ENCODE measurements around the gene RPL26.
"Not testable (repeated sequence)": the region's sequence is repeated elsewhere in the genome, so short reads cannot be mapped to it uniquely, and the experiment has no call there.

RPL26 gene

GRCh38 chr17:8362651-8363332, 20.2 kb downstream of the RPL26 start:
- no peak for DNase-seq

DNA sequence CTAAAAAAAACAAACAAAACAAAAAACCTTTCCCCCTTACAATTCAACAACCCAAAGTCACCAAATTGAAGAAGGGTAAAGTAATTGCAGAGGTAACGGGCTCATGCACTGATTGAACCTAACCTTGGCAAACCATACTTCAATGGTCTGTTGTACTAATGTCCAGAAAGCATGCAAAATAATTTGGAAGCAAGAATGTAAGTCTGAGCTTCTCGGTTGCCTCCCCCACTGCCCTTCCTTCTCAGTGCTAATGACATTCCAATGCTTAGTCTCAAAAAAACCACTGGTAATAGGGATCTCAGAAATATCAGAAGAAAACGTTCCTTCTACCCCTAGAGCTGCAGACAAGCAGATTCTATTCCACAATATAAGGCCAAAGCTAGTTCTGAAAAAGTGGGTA, 22.2 kb downstream of the RPL26 start:
- DNase-seq, result no peak

- DNase-seq, result no peak
These were observed 22.7 kb downstream of the RPL26 start for GRCh38 chr17:8360260-8360659.

- DNase-seq, result no peak
These were observed 23.2 kb downstream of the RPL26 start for GRCh38 chr17:8359769-8360168.

- no peak for DNase-seq
These were observed 25.1 kb downstream of the RPL26 start for GRCh38 chr17:8357910-8358309.

GRCh38 chr17:8354236-8354635, 28.8 kb downstream of the RPL26 start:
- no peak for DNase-seq

DNA sequence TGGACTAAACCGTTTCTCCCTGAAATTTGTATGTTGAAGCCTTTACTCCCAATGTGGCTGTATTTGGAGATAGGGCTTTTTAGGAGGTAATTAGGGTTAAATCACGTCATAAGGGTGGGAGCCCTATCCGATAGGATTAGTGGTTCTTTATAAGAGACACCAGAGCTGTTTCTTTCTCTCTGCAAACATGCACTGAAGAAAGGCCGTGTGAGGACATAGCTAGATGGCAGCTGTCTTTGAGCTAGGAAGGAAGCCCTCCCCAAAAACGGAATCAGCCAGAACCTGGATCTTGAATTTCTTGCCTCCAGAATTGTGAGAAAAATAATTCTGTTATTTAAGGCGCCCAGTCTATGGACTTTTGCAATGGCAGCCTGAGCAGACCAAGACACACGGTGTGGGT, 29.3 kb downstream of the RPL26 start:
- no peak for DNase-seq

DNA sequence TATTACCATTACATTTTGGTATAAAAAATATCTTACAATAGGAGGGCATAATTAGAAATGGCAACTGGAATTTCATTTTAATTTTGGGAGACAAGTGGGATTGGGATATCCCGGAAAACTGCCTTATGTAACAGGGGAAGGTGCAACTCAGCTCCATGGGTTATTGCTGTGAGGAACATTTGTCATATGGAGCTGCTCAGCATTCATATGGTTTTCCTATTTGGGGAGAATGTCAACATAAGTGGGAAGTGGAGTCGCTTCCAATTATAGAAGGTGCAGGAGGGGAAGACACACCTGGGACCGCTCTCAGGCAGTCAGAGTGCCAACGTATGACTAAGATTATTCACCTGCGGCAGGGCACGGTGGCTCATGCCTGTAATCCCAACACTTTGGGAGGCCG, 32.7 kb downstream of the RPL26 start:
- no peak for DNase-seq

DNA sequence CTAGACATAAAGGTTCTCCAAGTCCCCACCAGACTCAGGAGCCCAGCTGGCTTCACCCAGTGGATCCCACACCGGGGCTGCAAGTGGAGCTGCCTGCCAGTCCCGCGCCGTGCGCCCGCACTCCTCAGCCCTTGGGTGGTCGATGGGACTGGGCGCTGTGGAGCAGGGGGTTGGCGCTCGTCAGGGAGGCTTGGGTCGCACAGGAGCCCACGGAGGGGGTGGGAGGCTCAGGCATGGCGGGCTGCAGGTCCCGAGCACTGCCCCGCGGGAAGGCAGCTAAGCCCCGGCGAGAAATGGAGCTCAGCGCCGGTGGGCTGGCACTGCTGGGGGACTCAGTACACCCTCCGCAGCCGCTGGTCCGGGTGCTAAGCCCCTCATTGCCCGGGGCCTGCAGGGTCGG, 36.0 kb downstream of the RPL26 start:
- DNase-seq, result not testable (repeated sequence)

- DNase-seq, result no peak
These were observed 36.9 kb downstream of the RPL26 start for GRCh38 chr17:8345951-8346665.

- DNase-seq, result no peak
These were observed 37.8 kb downstream of the RPL26 start for GRCh38 chr17:8345052-8345690.

- DNase-seq, result no peak
These were observed 41.5 kb downstream of the RPL26 start for GRCh38 chr17:8341456-8341855.

GRCh38 chr17:8339540-8339939, 43.5 kb downstream of the RPL26 start, which contains the start of gene ODF4:
ODF4 (plus strand) TSS chr17:8339840; CDS start chr17:8340052, 212 bp downstream.
- DNase-seq, result no peak

- no peak for DNase-seq
These were observed 44.2 kb downstream of the RPL26 start for GRCh38 chr17:8338753-8339140.

DNA sequence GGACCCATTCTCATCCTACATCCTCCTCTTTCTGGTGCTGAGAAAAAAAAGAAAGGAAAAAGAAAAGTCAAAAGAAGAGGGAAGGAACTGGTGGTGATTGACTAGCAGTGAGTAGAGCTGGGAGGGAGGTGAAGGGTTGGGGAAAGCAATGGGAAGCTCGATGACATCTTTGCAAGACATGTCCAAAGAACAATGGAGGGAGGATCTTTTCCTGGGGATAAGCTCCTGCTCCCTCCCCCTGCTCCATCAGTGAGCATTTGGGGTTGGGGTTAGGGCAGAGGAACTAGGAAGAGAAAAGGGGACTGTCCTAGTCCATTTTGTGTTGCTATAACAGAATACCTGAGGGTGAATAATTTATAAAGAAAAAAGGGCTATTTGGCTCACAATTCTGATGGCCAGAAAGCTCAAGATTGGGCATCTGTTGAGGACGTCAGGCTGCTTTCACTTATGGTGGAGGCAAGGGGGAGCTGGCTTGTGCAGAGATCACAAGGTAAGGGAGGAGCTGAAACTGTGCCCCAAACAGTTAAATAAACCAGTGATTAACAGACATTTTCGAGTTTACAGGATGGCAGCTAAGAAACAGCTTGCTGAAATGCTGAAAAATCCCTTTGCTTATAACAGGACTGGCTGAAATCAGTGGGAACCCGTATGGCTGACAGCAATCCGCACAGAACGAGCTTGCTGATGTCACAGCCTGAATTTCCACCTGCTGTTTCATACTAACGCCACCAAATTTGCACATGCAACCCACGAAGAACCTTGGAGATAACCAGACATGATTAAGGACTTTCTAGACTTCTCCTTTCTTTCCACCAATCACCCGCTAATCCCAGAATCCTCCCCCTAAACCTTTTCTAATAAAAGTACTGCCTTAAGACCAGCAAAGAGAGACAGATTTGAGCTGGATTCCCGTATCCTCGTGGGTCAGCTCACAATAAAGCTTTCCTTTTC, 44.9 kb downstream of the RPL26 start:
- DNase-seq, result no peak

GRCh38 chr17:8333281-8333680, 49.7 kb downstream of the RPL26 start:
- no peak for DNase-seq

DNA sequence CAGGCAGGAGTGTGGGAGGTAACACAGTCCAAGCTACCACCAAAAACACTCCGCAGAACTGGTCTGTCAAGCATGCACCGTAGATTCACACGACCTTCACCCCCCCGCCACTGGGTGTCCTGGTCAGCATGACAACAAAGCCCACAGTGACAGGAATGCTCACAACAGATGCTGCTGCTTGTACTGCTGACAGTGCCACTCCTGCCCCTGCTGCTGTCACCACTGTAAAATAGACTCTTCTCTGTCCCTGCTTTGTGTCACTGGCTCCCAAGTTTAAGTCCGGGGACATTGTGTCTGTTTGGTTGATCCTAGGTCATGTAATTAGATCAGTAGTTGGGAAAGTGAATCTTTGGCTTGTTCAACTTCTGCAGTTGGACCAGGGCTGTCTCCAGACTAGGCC, 50.3 kb downstream of the RPL26 start:
- no peak for DNase-seq

DNA sequence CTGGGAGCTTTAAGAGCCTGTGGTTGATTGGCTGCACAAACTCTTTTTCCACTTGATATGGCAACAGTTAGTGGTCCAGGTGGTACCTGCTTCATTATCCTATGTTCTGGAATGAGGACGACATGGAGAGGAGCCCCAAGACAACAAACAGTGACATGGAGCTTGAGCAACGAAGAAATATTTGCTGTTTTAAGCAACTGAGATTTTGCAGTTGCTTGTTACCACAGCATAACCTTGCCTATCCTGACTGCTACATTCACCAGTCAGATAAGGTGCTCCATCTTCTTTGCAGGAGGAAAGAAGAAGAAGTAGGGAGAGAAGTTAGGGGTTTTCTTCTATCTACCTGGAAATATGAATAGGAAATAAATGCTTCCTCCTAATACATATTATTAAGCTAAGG, 50.9 kb downstream of the RPL26 start:
- DNase-seq, result no peak

Measured in CD4-positive, alpha-beta T cell treated with Interleukin-21 for 1 hour (primary cell).